Spleen (tissue), 11 donors: ENCODE data around the gene P4HB. TPM values are rescaled to one million over a fixed set of nuclear protein-coding genes. Genes with fewer than 3 reads are reported as not detected.

Source experiments
- DNase-seq: peaks from one replicate; pipeline ENCODE4 v3.0.0-alpha.2; 2020
- H3K27ac ChIP-seq, 8 donors: fragments of 200-600 bp; sonication (generic) in 7 of 8; 1 replicate in 4 of 8; 2 replicates in 4 of 8; pipeline versions ENCODE4 v1.5.0 to v1.8.0; 2016 to 2021; ENCODE audit warnings: inconsistent platforms in 4 of 8, mild to moderate bottlenecking in 4 of 8, moderate library complexity in 1 of 8
- H3K27me3 ChIP-seq, 7 donors: fragments of 200-600 bp; sonication (generic) in 6 of 7; replicated peaks in 1 of 7; 1 replicate in 4 of 7; 2 replicates in 3 of 7; pipeline versions ENCODE4 v1.5.0 to v1.8.0; 2016 to 2021; ENCODE audit warnings: inconsistent platforms in 3 of 7, mild to moderate bottlenecking in 1 of 7
- H3K36me3 ChIP-seq, 6 donors: fragments of 200-600 bp; sonication (generic) in 5 of 6; 1 replicate in 4 of 6; 2 replicates in 2 of 6; pipeline versions ENCODE4 v1.5.0 to v1.8.0; 2016 to 2021; ENCODE audit warnings: inconsistent platforms in 2 of 6
- H3K4me1 ChIP-seq, 6 donors: fragments of 200-600 bp; sonication (generic) in 5 of 6; 1 replicate in 3 of 6; 2 replicates in 3 of 6; pipeline versions ENCODE4 v1.5.0 to v1.8.0; 2016 to 2021; ENCODE audit warnings: inconsistent platforms in 3 of 6
- H3K4me3 ChIP-seq, 8 donors: fragments of 200-600 bp; sonication (generic) in 7 of 8; 1 replicate in 4 of 8; 2 replicates in 4 of 8; pipeline versions ENCODE4 v1.5.0 to v1.8.0; 2016 to 2021; ENCODE audit warnings: inconsistent platforms in 4 of 8, mild to moderate bottlenecking in 4 of 8, moderate library complexity in 2 of 8
- H3K9me3 ChIP-seq, 8 donors: fragments of 200-600 bp; sonication (generic) in 7 of 8; 1 replicate in 4 of 8; 2 replicates in 4 of 8; pipeline versions ENCODE4 v1.5.0 to v1.8.0; 2016 to 2021; ENCODE audit warnings: inconsistent platforms in 4 of 8
- POLR2A ChIP-seq, 3 donors: fragments of 450-650 bp; IDR thresholded peaks; one replicate each; pipeline ENCODE4 v1.5.1; 2017; ENCODE audit warnings: antibody characterized with exemption in 3 of 3, mild to moderate bottlenecking in 1 of 3
- POLR2AphosphoS5 ChIP-seq, 3 donors: sonication (generic); formaldehyde crosslinking; IDR thresholded peaks; one replicate each; pipeline ENCODE4 v1.5.1; 2017; ENCODE audit warnings: antibody characterized with exemption in 3 of 3
- WGBS, 5 donors: extraction: QIAGEN DNeasy Blood & Tissue Kit in 3 of 5; methylation state at CpG; one replicate each; pipeline versions ENCODE4 v1.1.5 to v1.1.7; 2013 to 2018; 5-methylcytosine and 5-hydroxymethylcytosine counted together
- intact Hi-C: fragments of 100-400 bp; cut with DNase I; formaldehyde crosslinking; loops from one replicate; pipeline ENCODE4 v1.15.0; 2023; ENCODE audit warnings: low total_unique reads
- polyA plus RNA-seq, 3 donors: library from polyadenylated mRNA; stranded (reverse); fragments of 200-250 nt; gene quantifications; one replicate each; pipeline ENCODE4 v1.2.1, GENCODE V29; 2013
- total RNA-seq, 7 donors: library from RNA; depleted of rRNA in 3 of 7; stranded (reverse); fragments of >200 nt in 3 of 7; fragmentation: NEBNext Ultra II Directional in 4 of 7; extraction: Animal tissue kit (Norgen Biotek cat#: 25700) in 4 of 7; gene quantifications; one replicate each; pipeline versions ENCODE4 v1.1.0 to v1.2.1, GENCODE V29; 2016 to 2021
- TF ChIP-seq, protein P1 (sequence below), 11 experiments: fragments of 200-600 bp in 7 of 11; fragments of 450-650 bp in 4 of 11; sonication (generic) in 4 of 11; IDR thresholded peaks in 8 of 11; conservative IDR thresholded peaks in 3 of 11; 1 replicate in 7 of 11; 2 replicates in 4 of 11; pipeline versions ENCODE4 v1.4.0 to v1.8.0; 2016 to 2021; ENCODE audit warnings: antibody characterized with exemption in 11 of 11, inconsistent platforms in 4 of 11, mild to moderate bottlenecking in 1 of 11
- donor health status: healthy with polysubstance abuse.
- donor health status: DM: no; HTN: no; CAD: no; lungs with moderate emphysema.
- donor health status: DM: no; HTN: no; CAD: no.
- donor health status: Bipolar disorder and iron deficiency.
- donor health status: healthy.
- donor health status: DM: no; HTN: no; CAD: no.
- donor health status: DM: yes; HTN: yes; CAD: no.

The P4HB gene
- total and polyA plus RNA-seq, 10 donors, result 161 to 1,208 (median 646) TPM

- DNase-seq, result no peak
- no peak for TF ChIP-seq POLR2A (IDR thresholded peaks at IDR 0.05)
- H3K27me3 ChIP-seq, result peaks cover 0 to 29% (median 16%) of the 10 kb centered on the region in 7 donors
- no peak overlapping the region for H3K4me3 ChIP-seq
- peaks cover 6 to 38% (median 31%) of the 10 kb centered on the region in 6 donors for H3K4me1 ChIP-seq
- 94 to 97% (median 96%) methylated on average over 14 to 16 of the region's 16 CpGs for WGBS, 5 donors
- intact Hi-C loops, result no loop called here
- H3K27ac ChIP-seq, result no peak overlapping the region
- H3K9me3 ChIP-seq, result no peaks in the 10 kb centered on the region
- H3K36me3 ChIP-seq, result peaks cover 0 to 68% (median 17%) of the 10 kb centered on the region in 6 donors
Observed at GRCh38 chr17:81905424-81905875, 45.1 kb upstream of the P4HB start.

DNA sequence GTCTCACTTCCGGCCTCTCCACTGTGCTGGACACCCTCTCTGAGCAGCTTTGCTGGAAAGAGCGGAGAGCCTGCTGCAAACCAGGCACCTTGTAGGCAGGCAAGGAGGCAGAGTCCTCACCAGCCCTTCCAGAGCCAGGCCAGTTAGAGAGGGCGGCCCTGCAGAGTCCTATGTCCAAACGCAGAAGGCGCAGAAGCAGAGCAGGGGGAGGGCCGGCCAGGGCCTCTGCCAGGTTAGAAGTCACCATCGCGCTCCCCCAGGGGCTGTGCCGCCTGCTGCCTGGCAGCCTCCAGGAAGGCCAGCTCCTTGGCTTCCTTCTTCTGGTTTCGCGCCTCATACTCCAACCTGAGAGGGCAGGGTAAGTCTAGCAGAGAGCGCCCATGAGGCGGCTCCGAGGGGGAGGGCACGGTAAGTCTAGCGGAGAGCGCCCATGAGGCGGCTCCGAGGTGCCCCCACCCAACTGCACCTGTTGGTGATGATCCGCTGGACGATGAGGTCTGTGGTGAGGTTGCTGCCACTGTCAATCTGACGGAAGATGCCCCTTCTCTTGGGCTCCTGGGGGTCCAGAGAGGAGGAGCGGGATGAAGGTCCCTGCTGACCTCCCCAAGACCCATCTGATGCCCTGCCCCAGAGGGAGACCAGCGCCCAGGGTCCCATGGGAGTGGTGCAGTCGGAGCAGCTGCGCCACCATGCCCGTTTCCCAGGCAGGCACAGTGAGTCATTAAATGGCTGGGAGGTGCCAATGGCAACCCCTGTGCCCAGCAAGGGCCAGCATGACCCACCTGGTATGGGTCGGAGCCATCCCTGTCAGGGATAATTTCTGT lies 44.5 kb upstream of the P4HB start:
- Histone ChIP-seq H3K27me3 (peaks cover 0 to 29% (median 16%) of the 10 kb centered on the region in 7 donors), H3K4me3 (no peak overlapping the region), H3K36me3 (peaks cover 0 to 75% (median 24%) of the 10 kb centered on the region in 6 donors), H3K4me1 (peaks cover 0 to 32% (median 24%) of the 10 kb centered on the region in 6 donors), H3K27ac (no peak overlapping the region), H3K9me3 (no peaks in the 10 kb centered on the region)
- 90 to 96% (median 94%) methylated on average over 21 to 28 of the region's 28 CpGs for WGBS, 5 donors
- TF ChIP-seq POLR2A (IDR thresholded peaks at IDR 0.05), result no peak
- TF ChIP-seq, protein P1, sequence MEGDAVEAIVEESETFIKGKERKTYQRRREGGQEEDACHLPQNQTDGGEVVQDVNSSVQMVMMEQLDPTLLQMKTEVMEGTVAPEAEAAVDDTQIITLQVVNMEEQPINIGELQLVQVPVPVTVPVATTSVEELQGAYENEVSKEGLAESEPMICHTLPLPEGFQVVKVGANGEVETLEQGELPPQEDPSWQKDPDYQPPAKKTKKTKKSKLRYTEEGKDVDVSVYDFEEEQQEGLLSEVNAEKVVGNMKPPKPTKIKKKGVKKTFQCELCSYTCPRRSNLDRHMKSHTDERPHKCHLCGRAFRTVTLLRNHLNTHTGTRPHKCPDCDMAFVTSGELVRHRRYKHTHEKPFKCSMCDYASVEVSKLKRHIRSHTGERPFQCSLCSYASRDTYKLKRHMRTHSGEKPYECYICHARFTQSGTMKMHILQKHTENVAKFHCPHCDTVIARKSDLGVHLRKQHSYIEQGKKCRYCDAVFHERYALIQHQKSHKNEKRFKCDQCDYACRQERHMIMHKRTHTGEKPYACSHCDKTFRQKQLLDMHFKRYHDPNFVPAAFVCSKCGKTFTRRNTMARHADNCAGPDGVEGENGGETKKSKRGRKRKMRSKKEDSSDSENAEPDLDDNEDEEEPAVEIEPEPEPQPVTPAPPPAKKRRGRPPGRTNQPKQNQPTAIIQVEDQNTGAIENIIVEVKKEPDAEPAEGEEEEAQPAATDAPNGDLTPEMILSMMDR (IDR thresholded peaks at IDR 0.05 in 8 of 11, conservative IDR thresholded peaks at IDR 0.05 in 3 of 11), result no peak
- no peak for TF ChIP-seq POLR2AphosphoS5 (IDR thresholded peaks at IDR 0.05)
- DNase-seq, result no peak
- intact Hi-C loops, result no loop called here

- 95 to 97% (median 95%) methylated on average over 21 to 24 of the region's 24 CpGs for WGBS, 5 donors
- Histone ChIP-seq H3K27me3 (peaks cover 0 to 29% (median 16%) of the 10 kb centered on the region in 7 donors), H3K4me3 (no peak overlapping the region), H3K4me1 (peaks cover 0 to 24% (median 20%) of the 10 kb centered on the region in 6 donors), H3K27ac (no peak overlapping the region), H3K36me3 (peaks cover 0 to 79% (median 31%) of the 10 kb centered on the region in 6 donors), H3K9me3 (no peaks in the 10 kb centered on the region)
- no peak for TF ChIP-seq POLR2A (IDR thresholded peaks at IDR 0.05)
- TF ChIP-seq, protein P1 (IDR thresholded peaks at IDR 0.05 in 8 of 11, conservative IDR thresholded peaks at IDR 0.05 in 3 of 11), result no peak
- TF ChIP-seq POLR2AphosphoS5 (IDR thresholded peaks at IDR 0.05), result no peak
- intact Hi-C loops, result no loop called here
- no peak for DNase-seq
Observed at GRCh38 chr17:81903896-81904599, 43.7 kb upstream of the P4HB start.

GRCh38 chr17:81903415-81903831 lies 43.1 kb upstream of the P4HB start:
- Histone ChIP-seq H3K36me3 (peaks cover 0 to 79% (median 37%) of the 10 kb centered on the region in 6 donors), H3K4me3 (no peak overlapping the region), H3K27me3 (peaks cover 0 to 29% (median 16%) of the 10 kb centered on the region in 7 donors), H3K27ac (no peak overlapping the region), H3K4me1 (peaks cover 0 to 24% (median 18%) of the 10 kb centered on the region in 6 donors), H3K9me3 (no peaks in the 10 kb centered on the region)
- intact Hi-C loops, result no loop called here
- DNase-seq, result no peak
- TF ChIP-seq, protein P1 (IDR thresholded peaks at IDR 0.05 in 8 of 11, conservative IDR thresholded peaks at IDR 0.05 in 3 of 11), result no peak
- TF ChIP-seq POLR2AphosphoS5 (IDR thresholded peaks at IDR 0.05) (no peak), POLR2A (IDR thresholded peaks at IDR 0.05) (no peak)
- 95 to 97% (median 96%) methylated on average over 10 of the region's 10 CpGs; no CpG with 5 or more reads in 1 of the 5 donors for WGBS, 5 donors
